Suprapubic skin (tissue), 4 donors: ENCODE measurements around the gene RNPEP.

Experiments
- CTCF ChIP-seq, 2 donors: fragments of 200-600 bp in 1 of 2; fragments of 450-650 bp in 1 of 2; sonication (generic) in 1 of 2; IDR thresholded peaks; one replicate each; pipeline ENCODE4 v1.5.1; 2016 to 2019; ENCODE audit warnings: antibody characterized with exemption in 2 of 2, mild to moderate bottlenecking in 1 of 2, moderate library complexity in 1 of 2
- POLR2A ChIP-seq, 2 donors: fragments of 450-650 bp; IDR thresholded peaks; one replicate each; pipeline ENCODE4 v1.6.1; 2017; ENCODE audit warnings: antibody characterized with exemption in 2 of 2, mild to moderate bottlenecking in 2 of 2, moderate library complexity in 2 of 2
- POLR2AphosphoS5 ChIP-seq, 3 donors: sonication (generic); formaldehyde crosslinking; IDR thresholded peaks; one replicate each; pipeline ENCODE4 v1.6.1; 2017; ENCODE audit warnings: antibody characterized with exemption in 3 of 3

- TF ChIP-seq POLR2A (IDR thresholded peaks at IDR 0.05) = no peak
- TF ChIP-seq CTCF (IDR thresholded peaks at IDR 0.05) = no peak
- TF ChIP-seq POLR2AphosphoS5 (IDR thresholded peaks at IDR 0.05) = no peak
Observed at GRCh38 chr1:201968202-201968925, 14.1 kb upstream of the RNPEP start.
